ENCODE results near the gene ST8SIA5. TPM values are rescaled to one million over a fixed set of nuclear protein-coding genes. Genes with fewer than 3 reads are reported as not detected.

ST8SIA5 gene
- total RNA-seq, 4 donors from 2014 or later, result under 0.01 TPM; not detected in 3

DNA sequence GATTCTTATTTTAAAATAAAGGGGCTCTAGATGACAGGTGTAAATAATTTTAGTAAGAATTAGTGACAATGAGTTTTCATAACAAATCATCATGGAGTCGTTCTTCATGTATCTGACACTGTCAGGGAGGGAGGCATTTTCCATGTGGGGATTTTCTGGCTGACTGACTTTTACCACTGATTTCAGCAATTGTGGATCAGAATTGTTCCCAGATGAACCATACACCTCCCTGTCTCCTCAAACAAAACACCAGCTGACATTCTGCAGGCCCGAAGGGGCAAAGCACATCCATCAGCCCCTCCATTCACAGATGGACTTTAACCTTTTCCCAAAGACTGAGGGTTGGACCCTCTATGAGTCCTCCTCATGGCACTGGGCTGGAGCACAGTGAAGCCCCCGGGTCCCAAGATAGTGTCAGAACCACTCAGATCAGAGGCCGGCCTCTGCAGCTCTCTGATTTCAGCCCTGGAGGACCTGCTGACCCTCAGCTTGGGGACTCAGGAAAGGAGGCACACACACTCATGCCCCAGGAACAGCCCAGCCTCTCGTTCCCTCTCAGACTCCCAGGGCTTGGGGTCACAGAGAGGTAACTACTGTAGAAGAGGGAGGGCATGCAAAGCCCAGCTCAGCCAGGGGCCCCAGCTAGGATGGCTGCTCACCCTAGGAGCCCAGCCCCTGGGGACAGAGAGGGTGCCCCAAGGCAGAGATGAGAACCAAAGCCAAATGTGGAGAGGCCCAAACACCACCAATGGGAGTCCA lies 56.6 kb downstream of the ST8SIA5 start:
- TF ChIP-seq, protein P1, sequence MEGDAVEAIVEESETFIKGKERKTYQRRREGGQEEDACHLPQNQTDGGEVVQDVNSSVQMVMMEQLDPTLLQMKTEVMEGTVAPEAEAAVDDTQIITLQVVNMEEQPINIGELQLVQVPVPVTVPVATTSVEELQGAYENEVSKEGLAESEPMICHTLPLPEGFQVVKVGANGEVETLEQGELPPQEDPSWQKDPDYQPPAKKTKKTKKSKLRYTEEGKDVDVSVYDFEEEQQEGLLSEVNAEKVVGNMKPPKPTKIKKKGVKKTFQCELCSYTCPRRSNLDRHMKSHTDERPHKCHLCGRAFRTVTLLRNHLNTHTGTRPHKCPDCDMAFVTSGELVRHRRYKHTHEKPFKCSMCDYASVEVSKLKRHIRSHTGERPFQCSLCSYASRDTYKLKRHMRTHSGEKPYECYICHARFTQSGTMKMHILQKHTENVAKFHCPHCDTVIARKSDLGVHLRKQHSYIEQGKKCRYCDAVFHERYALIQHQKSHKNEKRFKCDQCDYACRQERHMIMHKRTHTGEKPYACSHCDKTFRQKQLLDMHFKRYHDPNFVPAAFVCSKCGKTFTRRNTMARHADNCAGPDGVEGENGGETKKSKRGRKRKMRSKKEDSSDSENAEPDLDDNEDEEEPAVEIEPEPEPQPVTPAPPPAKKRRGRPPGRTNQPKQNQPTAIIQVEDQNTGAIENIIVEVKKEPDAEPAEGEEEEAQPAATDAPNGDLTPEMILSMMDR (IDR thresholded peaks at IDR 0.05; ENCODE audit: low read depth), result no peak

DNA sequence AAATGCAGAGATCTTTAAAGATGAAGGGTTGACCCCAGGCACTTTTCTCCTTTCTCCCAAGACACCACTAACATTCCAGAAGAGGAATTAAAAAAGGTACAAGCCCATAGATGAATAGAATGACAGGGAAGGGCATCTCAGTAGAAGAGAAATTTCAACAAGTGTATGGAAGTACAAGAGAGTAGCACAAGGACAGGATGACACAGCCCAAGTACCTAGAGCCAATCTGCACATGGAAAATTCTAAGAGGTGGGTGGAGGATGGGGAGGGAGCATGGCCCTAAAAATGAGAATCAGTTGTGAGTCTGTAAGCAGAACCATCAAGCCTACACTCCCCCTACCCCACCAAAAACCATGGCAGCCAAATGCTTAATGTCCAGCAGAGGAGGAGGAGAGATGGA lies 60.2 kb downstream of the ST8SIA5 start:
- TF ChIP-seq, protein P1 (IDR thresholded peaks at IDR 0.05; ENCODE audit: low read depth), result no peak

DNA sequence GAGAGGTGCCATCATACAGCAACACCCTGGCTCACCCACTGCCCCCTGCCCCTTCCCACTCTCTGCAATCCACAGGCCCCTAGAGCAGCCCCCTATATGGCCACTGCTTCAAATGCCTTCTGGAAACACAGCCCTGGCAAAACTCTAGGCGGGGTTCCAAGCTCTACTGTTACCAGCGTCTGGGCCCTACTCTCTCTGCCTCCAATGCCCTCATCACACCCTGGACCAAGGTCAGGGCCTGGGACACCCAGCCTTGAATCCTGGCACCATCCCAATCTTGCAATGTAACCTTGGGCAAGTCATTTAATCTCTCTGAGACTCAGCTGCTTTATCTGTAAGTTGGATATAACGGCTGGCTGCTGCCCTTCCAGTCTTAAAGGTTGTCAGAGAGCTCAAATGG lies 60.6 kb downstream of the ST8SIA5 start:
- TF ChIP-seq, protein P1 (IDR thresholded peaks at IDR 0.05; ENCODE audit: low read depth), result no peak

DNA sequence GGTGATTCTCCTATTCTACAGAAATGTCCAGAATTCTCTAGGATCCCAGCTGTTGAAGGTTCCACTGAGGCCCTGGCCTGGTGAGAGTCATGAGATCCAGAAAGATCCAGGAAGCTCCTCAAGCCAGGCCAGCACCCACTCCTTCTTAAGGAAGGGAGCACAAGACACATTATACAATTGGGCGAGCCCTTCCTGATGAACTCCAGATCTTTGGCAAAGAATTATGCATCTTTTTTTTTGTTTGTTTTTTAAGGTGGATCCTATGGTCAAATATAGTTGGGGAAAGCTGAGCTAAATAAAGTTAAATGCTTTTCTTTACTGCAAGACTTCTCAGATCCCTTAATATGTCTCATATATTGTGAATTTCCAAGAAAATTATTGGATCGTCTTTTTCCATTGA lies 62.9 kb downstream of the ST8SIA5 start:
- TF ChIP-seq, protein P1 (IDR thresholded peaks at IDR 0.05; ENCODE audit: low read depth), result no peak

DNA sequence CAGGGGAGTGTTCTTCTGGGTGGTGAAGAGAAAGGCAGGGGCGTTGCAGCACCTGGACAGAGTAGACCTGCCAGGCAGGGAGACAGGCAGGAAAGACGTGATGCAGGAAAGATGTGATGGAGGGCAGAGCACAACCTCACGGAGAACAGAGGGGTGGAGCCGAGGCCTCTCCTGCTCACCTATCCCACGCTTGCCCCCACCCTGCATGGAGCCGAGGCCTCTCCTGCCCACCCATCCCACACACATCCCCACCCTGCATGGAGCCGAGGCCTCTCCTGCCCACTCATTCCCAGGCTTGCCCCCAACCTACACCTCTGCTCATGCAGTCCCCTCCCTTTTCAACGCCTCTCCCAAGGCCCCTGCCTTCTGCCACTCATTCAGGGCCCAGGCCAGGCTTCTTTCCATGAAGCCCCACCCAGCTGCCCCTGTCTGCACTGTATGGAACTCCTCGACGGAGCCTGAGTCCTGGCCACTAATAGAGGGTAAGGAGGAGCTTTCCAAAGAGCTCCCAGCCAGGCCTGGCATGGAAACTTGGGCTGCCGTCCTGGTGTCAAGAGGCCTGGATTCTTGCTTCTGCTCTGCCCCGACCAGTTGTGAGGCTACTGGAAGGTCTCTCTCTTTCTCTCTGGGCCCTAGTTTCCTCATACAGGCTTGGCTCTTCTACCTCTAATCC lies 67.9 kb downstream of the ST8SIA5 start:
- TF ChIP-seq, protein P1 (IDR thresholded peaks at IDR 0.05; ENCODE audit: low read depth), result no peak

DNA sequence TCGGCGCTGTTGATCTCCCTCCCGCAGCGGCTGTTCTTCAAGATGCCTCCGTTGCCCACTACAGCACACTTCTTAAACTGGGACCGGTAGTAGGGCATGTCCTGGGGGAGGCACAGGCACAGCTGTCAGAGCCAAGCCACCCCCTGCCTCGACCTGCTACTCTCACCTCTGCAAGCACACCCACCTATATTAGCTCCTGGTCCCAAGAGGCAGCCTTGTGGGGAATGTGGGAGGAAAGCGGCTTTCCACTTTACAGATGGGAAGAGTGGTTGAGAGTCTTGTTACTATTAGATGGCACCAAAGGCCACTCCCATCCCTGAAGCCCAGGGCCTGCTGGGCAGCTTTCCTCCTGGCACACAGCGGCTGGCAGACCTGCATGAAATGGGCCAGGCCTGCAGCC lies 70.7 kb downstream of the ST8SIA5 start:
- TF ChIP-seq, protein P1 (IDR thresholded peaks at IDR 0.05; ENCODE audit: low read depth), result no peak

DNA sequence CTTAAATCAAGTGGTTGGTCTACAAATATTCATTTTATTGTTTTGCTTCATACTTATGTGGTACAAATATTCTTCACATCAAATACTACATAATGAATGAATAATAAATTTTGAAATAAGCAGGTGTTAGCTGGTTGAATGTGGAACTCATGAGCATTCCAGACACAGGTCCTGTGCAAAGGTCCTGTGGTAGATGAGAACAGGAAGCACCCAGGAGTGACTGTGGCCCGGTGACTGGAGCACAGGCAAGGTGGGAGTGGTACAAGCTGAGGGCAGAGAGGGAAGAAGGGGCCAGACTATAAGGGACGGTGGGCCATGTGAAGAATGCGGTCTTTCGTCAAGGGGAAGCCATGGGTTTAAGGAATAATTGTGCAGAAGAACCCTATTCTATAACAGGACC lies 73.6 kb downstream of the ST8SIA5 start:
- TF ChIP-seq, protein P1 (IDR thresholded peaks at IDR 0.05; ENCODE audit: low read depth), result no peak

Measured in subcutaneous adipose tissue (tissue), 4 donors.